Measurements from ENCODE around the gene OAS2. TPM values are rescaled to one million over a fixed set of nuclear protein-coding genes. Genes with fewer than 3 reads are reported as not detected.

The OAS2 gene
- total and polyA plus RNA-seq, 10 of the 15 experiments (the other 5 are each of a cell fraction or from before 2014, with no cell fraction given): 32.4 to 290 (median 90.2) TPM

- TF ChIP-seq RFX5 (IDR thresholded peaks at IDR 0.05; ENCODE audit: low read depth, low read length) (no peak), POLR2A (IDR thresholded peaks at IDR 0.05; ENCODE audit: low read depth, low read length) (peak; percentile 32; the same call in 1 of the 2 replicates)
Observed at GRCh38 chr12:113000433-113000832, 22.1 kb downstream of the OAS2 start (continued).

GRCh38 chr12:113002155-113002554, 23.8 kb downstream of the OAS2 start:
- Histone ChIP-seq H3K9ac (ENCODE audit: control insufficient read depth, insufficient read depth, low read length) (no peak overlapping the region), H3K4me2 (ENCODE audit: control insufficient read depth, insufficient read depth) (no peak overlapping the region), H3K27me3 (replicated peaks in 1 of 2; ENCODE audit: control insufficient read depth in 2 of 2, insufficient read depth in 2 of 2, low read length in 1 of 2) (no peaks in the 10 kb centered on the region), H3K9me3 (replicated peaks; ENCODE audit: control insufficient read depth, insufficient read depth, low read length) (peaks cover 13% of the 10 kb centered on the region; the same call in 2 of the 3 replicates), H2AFZ (ENCODE audit: control insufficient read depth, low read depth, low read length) (no peak overlapping the region), H3K36me3 (ENCODE audit: control insufficient read depth in 2 of 2, insufficient read depth in 2 of 2, low read length in 1 of 2) (peaks cover 29 to 72% of the 10 kb centered on the region in 2 experiments), H3K79me2 (ENCODE audit: control insufficient read depth, insufficient read depth, low read length) (no peaks in the 10 kb centered on the region), H3K4me3 (no peak overlapping the region), H3K27ac (ENCODE audit: control insufficient read depth, insufficient read depth) (no peak overlapping the region), H4K20me1 (ENCODE audit: control insufficient read depth, insufficient read depth) (0 out of 2 replicates have a peak, but pooled peaks cover 4% of the 10 kb centered on the region), H3K4me1 (ENCODE audit: control insufficient read depth, insufficient read depth, low read length) (peaks cover 6% of the 10 kb centered on the region)
- SMC1A ChIA-PET (ENCODE audit: uncharacterized antibody, unreplicated experiment): interaction anchor here (1.0 kb wide), 1 partner anchor 12 kb away, joined by 3 read pairs; no protein-coding TSS in a partner anchor
- CTCF ChIA-PET: interaction anchor here (0.9 to 2.2 kb wide), 2 partner anchors 23 to 30 kb away, joined by 3 to 6 read pairs; partner anchors contain the start of gene OAS2
- in situ Hi-C loops (cut with MboI): no loop called here
- intact Hi-C loops (cut with micrococcal nuclease; ENCODE audit: unreplicated experiment): no loop called here
- POLR2A ChIA-PET: interaction anchor here (0.6 to 0.9 kb wide), 2 partner anchors 18 to 21 kb away, joined by 4 to 5 read pairs; no protein-coding TSS in a partner anchor
- BruUV-seq (replicated peaks): no TSS peak
- TF ChIP-seq YY1 (IDR thresholded peaks at IDR 0.05; ENCODE audit: low read depth, low read length) (no peak), MYB (IDR thresholded peaks at IDR 0.05; ENCODE audit: borderline replicate concordance, low read depth, low read length) (no peak), RB1 (IDR thresholded peaks at IDR 0.05; ENCODE audit: borderline replicate concordance) (no peak), JUNB (IDR thresholded peaks at IDR 0.05) (no peak), POLR2AphosphoS2 (IDR thresholded peaks at IDR 0.05; ENCODE audit: low read depth, low read length) (no peak), RELA (IDR thresholded peaks at IDR 0.05; ENCODE audit: borderline replicate concordance, partially characterized antibody) (no peak), NFYB (IDR thresholded peaks at IDR 0.05; ENCODE audit: insufficient read depth, low read depth, low read length) (no peak), MLLT1 (IDR thresholded peaks at IDR 0.05) (no peak), REST (IDR thresholded peaks at IDR 0.05; ENCODE audit: low read depth, low read length) (no peak), GATAD2B (conservative IDR thresholded peaks at IDR 0.05; ENCODE audit: low read depth) (no peak), SMAD5 (IDR thresholded peaks at IDR 0.05; ENCODE audit: low read depth) (no peak), MXI1 (IDR thresholded peaks at IDR 0.05; ENCODE audit: low read depth, low read length) (no peak)
- DNase-seq (ENCODE audit: low read depth, low spot score): no peak
- no peak for FAIRE-seq
- ATAC-seq: no peak
- 93% methylated on average over 4 of the region's 4 CpGs for WGBS (ENCODE audit: insufficient coverage, insufficient replicate concordance, low lambda C conversion rate, missing lambda C conversion rate)
- RAD21 ChIA-PET (ENCODE audit: unreplicated experiment): interaction anchor here (0.6 to 0.7 kb wide), 2 partner anchors 94 to 202 kb away, joined by 3 read pairs; no protein-coding TSS in a partner anchor
